GM18861 (cell line): Measurements from ENCODE around the gene KRTAP25-1.

Experiments
- ATAC-seq: cut with Tn5 transposase; IDR thresholded peaks from one replicate; pipeline ENCODE4 v1.9.1; 2021; ENCODE audit not compliant: unreplicated experiment

KRTAP25-1 gene

DNA sequence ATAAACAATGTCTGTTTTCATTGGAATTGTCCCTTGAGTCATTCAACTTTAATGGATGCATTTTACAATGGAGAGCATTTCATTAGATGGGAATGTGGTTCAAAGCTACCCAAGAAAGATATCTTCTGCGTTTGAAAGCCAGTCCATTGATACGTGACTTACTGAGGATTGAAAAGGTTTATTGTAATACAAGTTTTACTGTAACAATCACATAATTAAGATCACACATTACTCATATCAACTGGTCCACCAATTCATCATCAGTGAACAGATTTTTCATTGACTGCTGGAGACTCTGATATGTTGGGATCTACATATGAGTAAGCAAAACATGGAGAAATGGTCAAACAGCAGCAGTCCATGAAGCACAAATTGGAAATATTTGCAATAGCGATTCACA lies 39.4 kb downstream of the KRTAP25-1 start:
- ATAC-seq, result no peak

DNA sequence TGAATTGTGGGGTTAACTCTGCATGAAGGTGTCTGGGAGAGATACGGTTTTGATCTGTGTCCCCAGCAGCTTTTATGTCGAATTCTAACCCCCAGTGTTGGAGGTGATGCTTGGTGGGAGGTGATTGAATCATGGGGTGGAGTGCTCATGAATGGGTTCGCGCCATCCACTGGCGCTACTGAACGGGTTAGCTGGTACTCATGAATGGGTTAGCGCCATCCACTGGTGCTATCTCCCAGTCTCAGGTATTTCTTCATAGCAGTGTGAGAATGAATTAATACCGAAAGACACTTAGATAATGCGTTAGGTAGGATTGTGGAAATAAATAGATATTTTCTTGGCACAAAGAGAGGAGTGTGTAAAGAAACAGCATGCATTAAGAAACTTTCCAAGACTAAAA lies 40.5 kb downstream of the KRTAP25-1 start:
- no peak for ATAC-seq

DNA sequence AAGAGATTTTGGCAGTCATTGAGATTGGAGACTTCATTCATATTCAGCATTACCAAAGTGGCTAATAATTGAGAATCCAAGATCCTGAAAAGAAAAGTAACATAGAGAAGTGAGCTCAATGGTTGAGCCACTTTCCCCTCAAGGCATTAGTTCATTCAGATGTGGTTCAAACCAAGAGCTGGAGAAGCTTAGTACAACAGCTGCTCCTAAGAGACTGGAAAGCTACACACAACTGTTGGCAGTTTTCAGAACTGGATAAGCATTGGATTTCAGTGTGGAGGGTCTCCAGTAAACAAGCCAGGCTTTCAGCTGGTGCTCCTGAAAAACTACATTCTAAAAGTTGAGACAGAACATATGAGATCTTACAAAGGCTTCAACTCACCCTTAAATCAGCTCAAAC lies 44.3 kb downstream of the KRTAP25-1 start:
- no peak for ATAC-seq

DNA sequence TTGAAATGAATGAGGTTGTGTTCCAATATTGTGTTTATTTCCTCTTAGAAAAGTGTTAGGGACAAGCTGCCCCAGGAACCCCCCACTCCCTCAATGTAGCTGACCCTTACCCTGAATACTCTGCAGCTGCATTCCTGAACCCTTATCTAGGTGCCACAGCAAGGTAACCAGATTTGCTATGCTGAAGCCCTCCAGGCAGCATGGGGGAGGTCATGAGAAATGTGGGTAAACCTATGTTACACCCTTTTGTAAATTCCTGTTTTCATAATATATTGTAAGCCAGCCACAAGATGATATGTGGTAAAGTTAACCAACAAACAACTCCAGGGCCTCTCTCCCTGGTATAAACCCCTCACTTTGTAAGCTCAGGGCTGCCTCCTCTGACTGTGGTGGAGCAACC lies 45.6 kb downstream of the KRTAP25-1 start:
- ATAC-seq, result no peak

DNA sequence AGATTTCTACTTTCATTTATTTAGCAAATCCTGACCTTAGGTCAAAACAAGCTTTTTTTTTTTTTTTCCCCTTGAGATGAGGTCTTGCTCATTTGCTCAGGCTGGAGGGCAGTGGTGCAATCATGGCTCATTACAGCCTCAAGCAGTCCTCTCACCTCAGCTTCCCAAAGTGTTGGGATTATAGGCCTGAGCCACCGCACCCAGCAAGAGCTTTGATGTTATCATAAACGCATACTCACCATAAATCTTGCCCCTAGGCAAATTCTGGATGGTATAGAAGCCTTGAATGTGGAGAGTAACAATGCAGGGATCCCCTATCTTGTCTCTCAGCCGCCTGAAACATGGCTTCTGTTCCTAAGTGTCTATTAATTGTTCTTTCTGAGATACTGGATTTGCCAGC lies 48.7 kb downstream of the KRTAP25-1 start:
- ATAC-seq, result no peak
